Fibroblast of the aortic adventitia (primary cell): ENCODE data around the gene ACYP2. TPM values are rescaled to one million over a fixed set of nuclear protein-coding genes. Genes with fewer than 3 reads are reported as not detected.
A peak's percentile ranks its signal among the peaks of the same experiment; 100 is the strongest.

Experiments
- DNase-seq: peaks from one replicate; pipeline ENCODE4 v3.0.0-alpha.2; 2010; ENCODE audit warnings: low read depth
- H3K4me3 ChIP-seq: 2 replicates; pipeline ENCODE4 v1.5.1; 2011; ENCODE audit warnings: low read depth, mild to moderate bottlenecking, control low read depth, low read length, moderate library complexity
- total RNA-seq: library from RNA; depleted of rRNA; stranded (reverse); fragments of >200 nt; gene quantifications from 2 replicates; pipeline ENCODE4 v1.2.3, GENCODE V29; 2012; ENCODE audit warnings: low replicate concordance
- TF ChIP-seq, protein P1 (sequence below): IDR thresholded peaks from 2 replicates; pipeline ENCODE4 v1.5.1; 2011; ENCODE audit warnings: mild to moderate bottlenecking, low read length, control low read depth, inconsistent platforms; ENCODE audit not compliant: insufficient read depth

Gene ACYP2
- total RNA-seq, 1 donor, result 11.5 TPM

- TF ChIP-seq, protein P1, sequence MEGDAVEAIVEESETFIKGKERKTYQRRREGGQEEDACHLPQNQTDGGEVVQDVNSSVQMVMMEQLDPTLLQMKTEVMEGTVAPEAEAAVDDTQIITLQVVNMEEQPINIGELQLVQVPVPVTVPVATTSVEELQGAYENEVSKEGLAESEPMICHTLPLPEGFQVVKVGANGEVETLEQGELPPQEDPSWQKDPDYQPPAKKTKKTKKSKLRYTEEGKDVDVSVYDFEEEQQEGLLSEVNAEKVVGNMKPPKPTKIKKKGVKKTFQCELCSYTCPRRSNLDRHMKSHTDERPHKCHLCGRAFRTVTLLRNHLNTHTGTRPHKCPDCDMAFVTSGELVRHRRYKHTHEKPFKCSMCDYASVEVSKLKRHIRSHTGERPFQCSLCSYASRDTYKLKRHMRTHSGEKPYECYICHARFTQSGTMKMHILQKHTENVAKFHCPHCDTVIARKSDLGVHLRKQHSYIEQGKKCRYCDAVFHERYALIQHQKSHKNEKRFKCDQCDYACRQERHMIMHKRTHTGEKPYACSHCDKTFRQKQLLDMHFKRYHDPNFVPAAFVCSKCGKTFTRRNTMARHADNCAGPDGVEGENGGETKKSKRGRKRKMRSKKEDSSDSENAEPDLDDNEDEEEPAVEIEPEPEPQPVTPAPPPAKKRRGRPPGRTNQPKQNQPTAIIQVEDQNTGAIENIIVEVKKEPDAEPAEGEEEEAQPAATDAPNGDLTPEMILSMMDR, result no peak
- no peak for DNase-seq
- no peak overlapping the region for H3K4me3 ChIP-seq
Observed at GRCh38 chr2:54196646-54197045, 81.2 kb downstream of the ACYP2 start.

- H3K4me3 ChIP-seq, result no peak overlapping the region
- TF ChIP-seq, protein P1, result no peak
- peak; percentile 7 for DNase-seq
Observed at GRCh38 chr2:54204476-54204875, 89.1 kb downstream of the ACYP2 start.

GRCh38 chr2:54206596-54206995 is 91.2 kb downstream of the ACYP2 start:
- peak; percentile 77 for DNase-seq
- no peak overlapping the region for H3K4me3 ChIP-seq
- TF ChIP-seq, protein P1, result peak; percentile 59

GRCh38 chr2:54207666-54208195 is 92.3 kb downstream of the ACYP2 start:
- H3K4me3 ChIP-seq, result no peak overlapping the region
- TF ChIP-seq, protein P1, result no peak
- DNase-seq, result peak; percentile 94

GRCh38 chr2:54208364-54209240 is 93.2 kb downstream of the ACYP2 start:
- peak; percentile 76 for DNase-seq
- H3K4me3 ChIP-seq, result no peak overlapping the region
- TF ChIP-seq, protein P1, result no peak

DNA sequence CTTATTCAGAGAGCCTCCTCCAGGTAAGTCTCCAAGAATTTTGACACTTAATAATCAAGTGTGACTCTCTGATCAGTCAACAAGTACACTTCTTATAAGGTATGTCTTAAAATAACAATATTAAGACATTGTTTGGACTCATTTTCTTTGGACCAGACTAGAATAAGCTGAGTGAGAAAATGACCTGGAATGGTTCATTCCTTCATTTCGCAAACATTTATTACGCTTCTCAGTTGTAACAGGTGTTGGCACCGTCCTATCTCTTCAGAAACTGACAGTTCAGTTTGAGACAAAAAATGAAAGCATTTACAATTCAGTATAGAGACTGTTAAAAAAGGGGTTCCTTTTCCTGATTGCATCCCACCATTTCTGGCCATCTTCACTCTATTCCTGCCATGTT is 94.0 kb downstream of the ACYP2 start:
- TF ChIP-seq, protein P1, result no peak
- H3K4me3 ChIP-seq, result no peak overlapping the region
- peak; percentile 36 for DNase-seq
